Calu3 (cell line): ENCODE measurements around the gene RAI14. TPM values are rescaled to one million over a fixed set of nuclear protein-coding genes. Genes with fewer than 3 reads are reported as not detected.
"Not testable (repeated sequence)": the region's sequence is repeated elsewhere in the genome, so short reads cannot be mapped to it uniquely, and the experiment has no call there.

Experiments used
- BruUV-seq: library from RNA; stranded (reverse); fragments of 400-500 nt; replicated peaks from 2 replicates; lab custom pipeline; 2021; lab: Mats Ljungman, UMichigan
- CTCF ChIA-PET: fragments of 300-600 bp; sonication (Branson Sonifier 250); formaldehyde crosslinking; loops from one replicate; lab custom pipeline; 2022; ENCODE audit warnings: antibody characterized with exemption; lab: Charles Lee
- DNase-seq: peaks from one replicate; pipeline ENCODE4 v3.0.0; 2022
- H3K27ac Mint-ChIP-seq: one replicate; pipeline ENCODE4 v1.8.0; 2022; ENCODE audit warnings: mixed read lengths; ENCODE audit not compliant: unreplicated experiment
- H3K27me3 Mint-ChIP-seq: one replicate; pipeline ENCODE4 v1.8.0; 2022; ENCODE audit warnings: mixed read lengths; ENCODE audit not compliant: unreplicated experiment
- H3K36me3 Mint-ChIP-seq: one replicate; pipeline ENCODE4 v1.8.0; 2022; ENCODE audit warnings: mild to moderate bottlenecking, moderate library complexity, mixed read lengths; ENCODE audit not compliant: insufficient read depth, unreplicated experiment
- H3K4me1 Mint-ChIP-seq: one replicate; pipeline ENCODE4 v1.8.0; 2022; ENCODE audit warnings: mild to moderate bottlenecking, low read depth, mixed read lengths; ENCODE audit not compliant: unreplicated experiment
- H3K4me3 Mint-ChIP-seq: one replicate; pipeline ENCODE4 v1.8.0; 2022; ENCODE audit warnings: mild to moderate bottlenecking, low read depth, moderate library complexity, mixed read lengths; ENCODE audit not compliant: unreplicated experiment
- H3K9me3 Mint-ChIP-seq: one replicate; pipeline ENCODE4 v1.8.0; 2022; ENCODE audit warnings: low read depth, mixed read lengths; ENCODE audit not compliant: unreplicated experiment
- CTCF ChIP-seq: fragments of 200-600 bp; IDR thresholded peaks from one replicate; pipeline ENCODE4 v1.8.0; 2022; ENCODE audit warnings: antibody characterized with exemption; ENCODE audit not compliant: unreplicated experiment
- intact Hi-C: fragments of 100-400 bp; cut with micrococcal nuclease; formaldehyde crosslinking; loops from one replicate; pipeline ENCODE4 v1.10.0; 2022; ENCODE audit not compliant: unreplicated experiment
- total RNA-seq: library from RNA; stranded (reverse); gene quantifications from 2 replicates; pipeline ENCODE4 v1.2.3, GENCODE V29; 2022

Gene RAI14
- total RNA-seq, 1 experiment from 2014 or later, result 84.3 TPM

- H3K4me3 Mint-ChIP-seq, result no peak overlapping the region
- BruUV-seq, result no TSS peak
- H3K27ac Mint-ChIP-seq, result no peak overlapping the region
These were observed 43.9 kb downstream of the RAI14 start for GRCh38 chr5:34700078-34700452.

GRCh38 chr5:34701442-34701841, 45.3 kb downstream of the RAI14 start:
- CTCF ChIA-PET, H3K9me3 Mint-ChIP-seq, BruUV-seq, intact Hi-C loops, DNase-seq, H3K27ac Mint-ChIP-seq, H3K4me3 Mint-ChIP-seq, H3K27me3 Mint-ChIP-seq: not testable (repeated sequence)
- Mint-ChIP-seq H3K4me1 (peaks cover 28% of the 10 kb centered on the region), H3K36me3 (peaks cover 27% of the 10 kb centered on the region)

More at GRCh38 chr5:34700078-34700452, 43.9 kb downstream of the RAI14 start:
- no peaks in the 10 kb centered on the region for H3K27me3 Mint-ChIP-seq
- peaks cover 19% of the 10 kb centered on the region for H3K36me3 Mint-ChIP-seq
- H3K4me1 Mint-ChIP-seq, result peaks cover 29% of the 10 kb centered on the region
- intact Hi-C loops, result no loop called here
- no peak for TF ChIP-seq CTCF
- no peaks in the 10 kb centered on the region for H3K9me3 Mint-ChIP-seq
- CTCF ChIA-PET, result interaction anchor here (1.0 kb wide), 1 partner anchor 9 kb away, joined by 3 read pairs; no protein-coding TSS in a partner anchor
- no peak for DNase-seq

- H3K27ac Mint-ChIP-seq, result no peak overlapping the region
- CTCF ChIA-PET, result interaction anchor here (1.4 kb wide), 1 partner anchor 17 kb away, joined by 3 read pairs; no protein-coding TSS in a partner anchor
- TF ChIP-seq CTCF, result no peak
These were observed 47.9 kb downstream of the RAI14 start for GRCh38 chr5:34703767-34704713.

GRCh38 chr5:34706084-34706483, 50.0 kb downstream of the RAI14 start:
- no peak overlapping the region for H3K4me3 Mint-ChIP-seq
- BruUV-seq, result no TSS peak
- TF ChIP-seq CTCF, result no peak
- H3K9me3 Mint-ChIP-seq, result no peaks in the 10 kb centered on the region
- H3K36me3 Mint-ChIP-seq, result peaks cover 20% of the 10 kb centered on the region
- no peaks in the 10 kb centered on the region for H3K27me3 Mint-ChIP-seq
- no peak overlapping the region for H3K27ac Mint-ChIP-seq
- no peak for DNase-seq
- intact Hi-C loops, result no loop called here
- peaks cover 18% of the 10 kb centered on the region for H3K4me1 Mint-ChIP-seq
- CTCF ChIA-PET, result no interaction called here

More at GRCh38 chr5:34703767-34704713, 47.9 kb downstream of the RAI14 start:
- no peak for DNase-seq
- no peaks in the 10 kb centered on the region for H3K27me3 Mint-ChIP-seq
- H3K4me3 Mint-ChIP-seq, result no peak overlapping the region
- intact Hi-C loops, result no loop called here
- H3K36me3 Mint-ChIP-seq, result peaks cover 20% of the 10 kb centered on the region
- H3K4me1 Mint-ChIP-seq, result peaks cover 17% of the 10 kb centered on the region
- BruUV-seq, result no TSS peak
- no peaks in the 10 kb centered on the region for H3K9me3 Mint-ChIP-seq
